Measurements from ENCODE around the gene STRADB. TPM values are rescaled to one million over a fixed set of nuclear protein-coding genes. Genes with fewer than 3 reads are reported as not detected.
"Not testable (repeated sequence)": the region's sequence is repeated elsewhere in the genome, so short reads cannot be mapped to it uniquely, and the experiment has no call there.

STRADB gene
- total RNA-seq, 1 donor from 2014 or later = 24.5 TPM

DNA sequence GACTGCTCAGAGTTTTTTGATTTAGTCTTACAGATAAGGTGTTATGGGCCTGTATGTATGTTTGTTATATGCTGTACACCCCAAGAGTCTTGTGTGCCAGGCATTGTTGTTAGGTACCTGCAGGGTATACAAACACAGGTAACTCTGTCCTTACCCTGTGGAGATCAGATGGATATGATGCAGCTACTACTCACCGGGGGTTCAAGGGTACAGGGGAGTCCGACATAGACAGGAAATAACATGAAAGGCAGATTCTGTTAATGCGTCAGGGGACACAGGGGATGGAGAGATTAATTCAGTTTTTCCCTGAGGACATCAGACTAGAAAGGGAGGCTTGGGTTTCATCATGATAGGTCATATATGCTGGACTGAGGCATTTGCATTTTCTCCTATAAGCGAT, 31.6 kb upstream of the STRADB start:
- Histone ChIP-seq H3K9me3 (no peaks in the 10 kb centered on the region), H3K36me3 (peaks cover 3% of the 10 kb centered on the region), H3K4me3 (no peak overlapping the region), H3K27ac (no peak overlapping the region), H3K4me1 (peaks cover 30% of the 10 kb centered on the region), H3K27me3 (ENCODE audit: low read depth) (no peaks in the 10 kb centered on the region)
- no peak for ATAC-seq
- intact Hi-C loops (cut with DNase I) = no loop called here
- no peak for DNase-seq
- TF ChIP-seq, protein P1, sequence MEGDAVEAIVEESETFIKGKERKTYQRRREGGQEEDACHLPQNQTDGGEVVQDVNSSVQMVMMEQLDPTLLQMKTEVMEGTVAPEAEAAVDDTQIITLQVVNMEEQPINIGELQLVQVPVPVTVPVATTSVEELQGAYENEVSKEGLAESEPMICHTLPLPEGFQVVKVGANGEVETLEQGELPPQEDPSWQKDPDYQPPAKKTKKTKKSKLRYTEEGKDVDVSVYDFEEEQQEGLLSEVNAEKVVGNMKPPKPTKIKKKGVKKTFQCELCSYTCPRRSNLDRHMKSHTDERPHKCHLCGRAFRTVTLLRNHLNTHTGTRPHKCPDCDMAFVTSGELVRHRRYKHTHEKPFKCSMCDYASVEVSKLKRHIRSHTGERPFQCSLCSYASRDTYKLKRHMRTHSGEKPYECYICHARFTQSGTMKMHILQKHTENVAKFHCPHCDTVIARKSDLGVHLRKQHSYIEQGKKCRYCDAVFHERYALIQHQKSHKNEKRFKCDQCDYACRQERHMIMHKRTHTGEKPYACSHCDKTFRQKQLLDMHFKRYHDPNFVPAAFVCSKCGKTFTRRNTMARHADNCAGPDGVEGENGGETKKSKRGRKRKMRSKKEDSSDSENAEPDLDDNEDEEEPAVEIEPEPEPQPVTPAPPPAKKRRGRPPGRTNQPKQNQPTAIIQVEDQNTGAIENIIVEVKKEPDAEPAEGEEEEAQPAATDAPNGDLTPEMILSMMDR (IDR thresholded peaks at IDR 0.05) = no peak

DNA sequence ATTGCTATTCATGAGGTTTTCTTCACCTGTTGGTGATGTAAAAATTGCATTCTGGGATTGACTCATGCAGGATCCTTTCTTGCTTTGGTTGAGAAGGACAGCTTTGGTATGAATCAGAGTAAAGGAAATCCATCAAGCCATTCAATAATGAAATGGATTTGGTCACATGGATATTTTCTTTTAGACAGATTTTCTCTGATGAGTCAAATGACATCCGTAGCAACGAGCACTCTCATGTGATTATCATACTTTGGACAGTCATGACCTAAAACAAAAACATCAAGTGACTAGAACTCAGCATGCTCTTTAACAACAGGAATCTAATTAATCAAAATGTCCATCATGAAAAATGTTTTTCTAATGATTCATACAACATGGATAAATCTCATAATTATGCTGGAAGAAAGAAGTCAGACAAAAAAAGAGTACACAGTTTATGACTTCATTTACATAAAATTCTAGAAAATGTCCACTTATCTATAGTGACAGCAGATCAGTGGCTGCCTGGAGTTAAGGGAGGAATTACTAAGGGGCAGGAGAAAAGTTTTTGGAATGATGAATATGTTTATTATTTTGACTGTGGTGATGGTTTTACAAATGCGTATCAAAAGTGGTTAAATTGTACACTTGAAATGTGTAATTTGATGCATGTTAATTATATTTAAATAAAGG, 31.0 kb upstream of the STRADB start:
- ATAC-seq = no peak
- Histone ChIP-seq H3K4me3 (no peak overlapping the region), H3K27me3 (ENCODE audit: low read depth) (no peaks in the 10 kb centered on the region), H3K4me1 (peaks cover 29% of the 10 kb centered on the region), H3K36me3 (peaks cover 3% of the 10 kb centered on the region), H3K27ac (no peak overlapping the region), H3K9me3 (no peaks in the 10 kb centered on the region)
- DNase-seq = no peak
- TF ChIP-seq, protein P1 (IDR thresholded peaks at IDR 0.05) = no peak
- intact Hi-C loops (cut with DNase I) = no loop called here

DNA sequence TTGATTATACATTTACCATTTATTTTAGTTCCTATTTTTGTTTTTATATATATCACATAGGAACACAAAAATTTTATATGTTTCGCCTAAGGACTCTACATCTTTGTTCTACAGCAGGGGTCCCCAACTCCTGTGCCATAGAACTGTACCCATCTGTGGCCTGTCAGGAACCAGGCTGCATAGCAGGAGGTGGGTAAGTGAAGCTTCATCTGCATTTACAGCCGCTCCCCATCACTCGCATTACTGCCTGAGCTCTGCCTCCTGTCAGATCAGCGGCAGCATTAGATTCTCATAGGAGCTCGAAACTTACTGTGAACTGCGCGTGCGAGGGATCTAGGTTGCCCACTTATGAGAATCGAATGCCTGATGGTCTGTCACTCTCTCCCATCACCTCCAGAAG, 25.6 kb upstream of the STRADB start:
- no peak overlapping the region for H3K4me3 ChIP-seq
- H3K36me3 ChIP-seq = no peaks in the 10 kb centered on the region
- H3K27ac ChIP-seq = no peak overlapping the region
- no peaks in the 10 kb centered on the region for H3K27me3 ChIP-seq (ENCODE audit: low read depth)
- H3K9me3 ChIP-seq = no peaks in the 10 kb centered on the region
- ATAC-seq = no peak
- H3K4me1 ChIP-seq = peaks cover 19% of the 10 kb centered on the region
- no peak for DNase-seq
- intact Hi-C loops (cut with DNase I) = no loop called here
- TF ChIP-seq, protein P1 (IDR thresholded peaks at IDR 0.05) = no peak

DNA sequence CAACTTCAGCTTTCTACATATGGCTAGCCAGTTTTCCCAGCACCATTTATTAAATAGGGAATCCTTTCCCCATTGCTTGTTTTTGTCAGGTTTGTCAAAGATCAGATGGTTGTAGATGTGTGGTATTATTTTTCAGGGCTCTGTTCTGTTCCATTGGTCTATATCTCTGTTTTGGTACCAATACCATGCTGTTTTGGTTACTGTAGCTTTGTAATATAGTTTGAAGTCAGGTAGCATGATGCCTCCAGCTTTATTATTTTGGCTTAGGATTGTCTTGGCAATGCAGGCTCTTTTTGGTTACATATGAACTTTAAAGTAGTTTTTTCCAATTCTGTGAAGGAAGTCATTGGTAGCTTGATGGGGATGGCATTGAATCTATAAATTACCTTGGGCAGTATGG, 23.2 kb upstream of the STRADB start:
- intact Hi-C loops (cut with DNase I); DNase-seq; H3K4me3 ChIP-seq; H3K36me3 ChIP-seq; H3K9me3 ChIP-seq; ATAC-seq; H3K27ac ChIP-seq; H3K27me3 ChIP-seq (ENCODE audit: low read depth): not testable (repeated sequence)
- peaks cover 41% of the 10 kb centered on the region for H3K4me1 ChIP-seq

DNA sequence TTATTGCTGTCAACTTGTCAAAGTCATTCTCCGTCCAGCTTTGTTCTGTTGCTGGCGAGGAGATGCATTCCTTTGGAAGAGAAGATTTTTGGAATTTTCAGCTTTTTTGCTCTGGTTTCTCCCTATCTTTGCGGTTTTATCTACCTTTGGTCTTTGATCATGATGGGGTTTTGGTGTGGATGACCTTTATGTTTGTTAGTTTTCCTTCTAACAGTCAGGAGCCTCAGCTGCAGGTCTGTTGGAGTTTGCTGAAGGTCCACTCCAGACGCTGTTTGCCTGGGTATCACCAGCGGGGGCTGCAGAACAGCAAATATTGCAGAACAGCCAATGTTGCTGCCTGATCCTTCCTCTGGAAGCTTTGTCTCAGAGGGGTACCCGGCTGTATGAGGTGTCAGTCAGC, 21.7 kb upstream of the STRADB start:
- H3K27ac ChIP-seq; H3K36me3 ChIP-seq; ATAC-seq; DNase-seq; H3K27me3 ChIP-seq (ENCODE audit: low read depth); H3K4me3 ChIP-seq; H3K9me3 ChIP-seq; intact Hi-C loops (cut with DNase I): not testable (repeated sequence)
- H3K4me1 ChIP-seq = peaks cover 43% of the 10 kb centered on the region

GRCh38 chr2:201430322-201430721, 21.2 kb upstream of the STRADB start:
- H3K9me3 ChIP-seq; H3K27ac ChIP-seq; H3K36me3 ChIP-seq; H3K4me3 ChIP-seq; ATAC-seq; intact Hi-C loops (cut with DNase I); H3K27me3 ChIP-seq (ENCODE audit: low read depth); DNase-seq: not testable (repeated sequence)
- H3K4me1 ChIP-seq = peaks cover 39% of the 10 kb centered on the region

DNA sequence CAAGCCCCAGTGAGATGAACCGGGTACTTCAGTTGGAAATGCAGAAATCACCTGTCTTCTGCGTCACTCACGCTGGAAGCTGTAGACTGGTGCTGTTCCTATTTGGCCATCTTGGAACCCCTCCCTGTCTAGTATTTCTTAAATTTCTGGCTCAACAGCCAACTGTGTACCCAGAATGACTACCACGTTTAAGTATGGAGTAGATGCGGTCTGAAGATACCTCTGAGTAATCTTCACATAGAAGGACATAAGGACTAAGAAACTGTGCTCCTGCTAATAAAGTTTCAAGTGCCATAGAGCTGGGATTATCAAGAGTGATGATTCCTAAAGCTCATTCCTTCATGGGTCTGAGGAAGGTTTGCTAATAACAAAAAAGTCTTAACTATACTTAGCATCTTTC, 20.7 kb upstream of the STRADB start:
- no peak overlapping the region for H3K4me3 ChIP-seq
- intact Hi-C loops (cut with DNase I) = no loop called here
- H3K4me1 ChIP-seq = peaks cover 43% of the 10 kb centered on the region
- H3K36me3 ChIP-seq = no peaks in the 10 kb centered on the region
- DNase-seq (no peak), ATAC-seq (no peak)
- TF ChIP-seq, protein P1 (IDR thresholded peaks at IDR 0.05) = no peak
- H3K9me3 ChIP-seq = no peaks in the 10 kb centered on the region
- no peaks in the 10 kb centered on the region for H3K27me3 ChIP-seq (ENCODE audit: low read depth)
- no peak overlapping the region for H3K27ac ChIP-seq
